ENCODE results near the gene GRM7.

The GRM7 gene

GRCh38 chr3:7658294-7658693 is 797.4 kb downstream of the GRM7 start:
- TF ChIP-seq SIN3A (IDR thresholded peaks at IDR 0.05; ENCODE audit: borderline replicate concordance, insufficient read depth, low read length) (no peak), FOXP2 (optimal IDR thresholded peaks at IDR 0.05; ENCODE audit: borderline replicate concordance, extremely low read depth, extremely low read length, insufficient read depth) (no peak), TAF1 (IDR thresholded peaks at IDR 0.05; ENCODE audit: borderline replicate concordance, insufficient read depth, low read length) (no peak), POLR2AphosphoS5 (IDR thresholded peaks at IDR 0.05; ENCODE audit: low read depth, low read length) (no peak)
- TF ChIP-seq, protein P1, sequence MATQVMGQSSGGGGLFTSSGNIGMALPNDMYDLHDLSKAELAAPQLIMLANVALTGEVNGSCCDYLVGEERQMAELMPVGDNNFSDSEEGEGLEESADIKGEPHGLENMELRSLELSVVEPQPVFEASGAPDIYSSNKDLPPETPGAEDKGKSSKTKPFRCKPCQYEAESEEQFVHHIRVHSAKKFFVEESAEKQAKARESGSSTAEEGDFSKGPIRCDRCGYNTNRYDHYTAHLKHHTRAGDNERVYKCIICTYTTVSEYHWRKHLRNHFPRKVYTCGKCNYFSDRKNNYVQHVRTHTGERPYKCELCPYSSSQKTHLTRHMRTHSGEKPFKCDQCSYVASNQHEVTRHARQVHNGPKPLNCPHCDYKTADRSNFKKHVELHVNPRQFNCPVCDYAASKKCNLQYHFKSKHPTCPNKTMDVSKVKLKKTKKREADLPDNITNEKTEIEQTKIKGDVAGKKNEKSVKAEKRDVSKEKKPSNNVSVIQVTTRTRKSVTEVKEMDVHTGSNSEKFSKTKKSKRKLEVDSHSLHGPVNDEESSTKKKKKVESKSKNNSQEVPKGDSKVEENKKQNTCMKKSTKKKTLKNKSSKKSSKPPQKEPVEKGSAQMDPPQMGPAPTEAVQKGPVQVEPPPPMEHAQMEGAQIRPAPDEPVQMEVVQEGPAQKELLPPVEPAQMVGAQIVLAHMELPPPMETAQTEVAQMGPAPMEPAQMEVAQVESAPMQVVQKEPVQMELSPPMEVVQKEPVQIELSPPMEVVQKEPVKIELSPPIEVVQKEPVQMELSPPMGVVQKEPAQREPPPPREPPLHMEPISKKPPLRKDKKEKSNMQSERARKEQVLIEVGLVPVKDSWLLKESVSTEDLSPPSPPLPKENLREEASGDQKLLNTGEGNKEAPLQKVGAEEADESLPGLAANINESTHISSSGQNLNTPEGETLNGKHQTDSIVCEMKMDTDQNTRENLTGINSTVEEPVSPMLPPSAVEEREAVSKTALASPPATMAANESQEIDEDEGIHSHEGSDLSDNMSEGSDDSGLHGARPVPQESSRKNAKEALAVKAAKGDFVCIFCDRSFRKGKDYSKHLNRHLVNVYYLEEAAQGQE (IDR thresholded peaks at IDR 0.05; ENCODE audit: insufficient read depth in 1 of 2, low read depth in 2 of 2, low read length in 2 of 2) = no peak

DNA sequence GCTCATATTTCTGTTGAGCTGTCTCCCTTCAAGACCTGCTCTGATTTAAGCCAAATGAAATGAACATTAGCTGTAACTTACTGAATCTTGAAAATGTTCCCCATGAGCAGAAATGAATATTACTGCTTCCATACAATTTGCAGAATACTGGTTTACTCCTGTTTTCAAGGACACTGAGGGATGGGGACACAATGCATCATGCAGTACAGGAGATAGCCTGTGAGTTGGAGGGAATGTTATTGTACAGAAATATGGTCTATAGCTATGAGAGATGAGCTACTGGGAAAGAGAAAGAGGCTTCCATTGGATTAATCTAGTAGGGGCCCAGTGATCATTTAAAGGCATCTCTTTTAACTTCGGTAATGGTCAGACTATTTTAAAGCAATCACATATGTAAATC is 798.2 kb downstream of the GRM7 start:
- TF ChIP-seq, protein P1 (IDR thresholded peaks at IDR 0.05; ENCODE audit: insufficient read depth in 1 of 2, low read depth in 2 of 2, low read length in 2 of 2) = no peak
- TF ChIP-seq TAF1 (IDR thresholded peaks at IDR 0.05; ENCODE audit: borderline replicate concordance, insufficient read depth, low read length) (no peak), FOXP2 (optimal IDR thresholded peaks at IDR 0.05; ENCODE audit: borderline replicate concordance, extremely low read depth, extremely low read length, insufficient read depth) (no peak), POLR2AphosphoS5 (IDR thresholded peaks at IDR 0.05; ENCODE audit: low read depth, low read length) (no peak), SIN3A (IDR thresholded peaks at IDR 0.05; ENCODE audit: borderline replicate concordance, insufficient read depth, low read length) (no peak)

DNA sequence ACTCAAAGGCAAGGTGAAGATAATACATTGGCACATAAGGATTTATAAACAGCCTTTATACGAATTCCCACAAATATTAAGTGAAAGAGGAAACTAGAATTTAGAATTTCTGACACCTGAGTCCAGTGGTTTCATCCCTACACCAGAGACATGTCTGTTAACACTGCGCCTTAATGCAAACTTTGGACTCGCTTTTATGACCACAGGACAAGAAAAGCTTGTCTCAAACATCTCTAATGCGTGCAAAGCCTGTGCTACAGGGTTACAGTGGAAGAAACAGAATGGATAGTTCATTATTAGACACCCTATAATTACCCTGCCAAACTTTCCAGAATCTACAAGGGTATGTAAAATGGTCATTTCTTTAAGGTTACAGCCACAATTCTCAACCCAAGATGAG is 802.9 kb downstream of the GRM7 start:
- no peak for TF ChIP-seq FOXP2 (optimal IDR thresholded peaks at IDR 0.05; ENCODE audit: borderline replicate concordance, extremely low read depth, extremely low read length, insufficient read depth)
- TF ChIP-seq, protein P1 (IDR thresholded peaks at IDR 0.05; ENCODE audit: insufficient read depth in 1 of 2, low read depth in 2 of 2, low read length in 2 of 2) = no peak
- TF ChIP-seq POLR2AphosphoS5 (IDR thresholded peaks at IDR 0.05; ENCODE audit: low read depth, low read length) = no peak
- no peak for TF ChIP-seq SIN3A (IDR thresholded peaks at IDR 0.05; ENCODE audit: borderline replicate concordance, insufficient read depth, low read length)
- TF ChIP-seq TAF1 (IDR thresholded peaks at IDR 0.05; ENCODE audit: borderline replicate concordance, insufficient read depth, low read length) = no peak

GRCh38 chr3:7667774-7668173 is 806.9 kb downstream of the GRM7 start:
- TF ChIP-seq SIN3A (IDR thresholded peaks at IDR 0.05; ENCODE audit: borderline replicate concordance, insufficient read depth, low read length) (no peak), FOXP2 (optimal IDR thresholded peaks at IDR 0.05; ENCODE audit: borderline replicate concordance, extremely low read depth, extremely low read length, insufficient read depth) (no peak), POLR2AphosphoS5 (IDR thresholded peaks at IDR 0.05; ENCODE audit: low read depth, low read length) (no peak), TAF1 (IDR thresholded peaks at IDR 0.05; ENCODE audit: borderline replicate concordance, insufficient read depth, low read length) (no peak)
- TF ChIP-seq, protein P1 (IDR thresholded peaks at IDR 0.05; ENCODE audit: insufficient read depth in 1 of 2, low read depth in 2 of 2, low read length in 2 of 2) = no peak

- TF ChIP-seq POLR2AphosphoS5 (IDR thresholded peaks at IDR 0.05; ENCODE audit: low read depth, low read length) (no peak), SIN3A (IDR thresholded peaks at IDR 0.05; ENCODE audit: borderline replicate concordance, insufficient read depth, low read length) (no peak), TAF1 (IDR thresholded peaks at IDR 0.05; ENCODE audit: borderline replicate concordance, insufficient read depth, low read length) (no peak), FOXP2 (optimal IDR thresholded peaks at IDR 0.05; ENCODE audit: borderline replicate concordance, extremely low read depth, extremely low read length, insufficient read depth) (no peak)
- TF ChIP-seq, protein P1 (IDR thresholded peaks at IDR 0.05; ENCODE audit: insufficient read depth in 1 of 2, low read depth in 2 of 2, low read length in 2 of 2) = no peak
These were observed 808.7 kb downstream of the GRM7 start for GRCh38 chr3:7669641-7670040.

Data from PFSK-1 (cell line).